Epithelial cell of prostate (primary cell): ENCODE data around the gene COQ10B.
A peak's percentile ranks its signal among the peaks of the same experiment; 100 is the strongest.
"Not testable (repeated sequence)": the region's sequence is repeated elsewhere in the genome, so short reads cannot be mapped to it uniquely, and the experiment has no call there.

ENCODE experiments used
- DNase-seq: peaks from one replicate; pipeline ENCODE4 v3.0.0-alpha.2; 2011; ENCODE audit warnings: low read depth, low spot score
- H3K27ac ChIP-seq: fragments of 450-650 bp; 2 replicates; pipeline ENCODE4 v1.5.1; 2017; ENCODE audit warnings: mild to moderate bottlenecking

COQ10B gene

DNA sequence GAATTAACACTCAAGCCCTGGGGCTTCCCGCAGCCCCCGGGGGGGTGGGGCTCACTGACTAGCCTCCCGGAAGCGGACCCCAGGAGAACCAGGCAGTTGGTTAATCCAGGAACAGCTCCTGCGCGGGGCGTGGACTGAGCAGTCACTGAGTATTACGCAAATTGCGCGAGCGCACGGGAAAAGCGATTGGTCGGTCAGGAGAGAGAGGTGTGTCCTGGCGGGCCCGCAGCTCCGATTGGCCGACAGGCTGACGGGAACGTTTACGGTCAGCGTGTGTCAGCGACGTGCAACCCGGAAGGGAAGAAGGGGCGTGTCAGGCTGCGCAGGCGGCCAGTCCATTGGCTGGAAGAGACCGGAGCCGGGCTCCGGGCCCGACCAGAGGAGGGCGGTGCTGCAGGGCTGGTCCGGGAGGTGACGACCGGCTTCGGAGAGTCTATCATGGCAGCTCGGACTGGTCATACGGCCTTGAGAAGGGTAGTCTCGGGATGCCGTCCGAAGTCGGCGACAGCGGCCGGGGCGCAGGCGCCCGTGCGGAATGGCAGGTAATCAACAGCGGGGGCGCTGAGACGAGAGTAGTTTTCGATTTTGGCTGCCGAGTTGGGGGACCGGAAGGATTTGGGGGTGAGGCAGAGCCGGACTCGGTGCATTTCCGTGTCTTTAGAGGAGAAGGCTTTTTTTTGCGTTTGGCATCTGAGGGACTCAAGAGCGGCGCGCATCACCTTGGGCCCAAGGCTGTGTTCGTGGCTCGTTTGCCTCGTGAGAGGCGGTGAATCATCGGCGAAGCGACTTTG lies at the start of gene COQ10B:
TSS of gene COQ10B (plus strand) at position 430 of the 791 bp plus-strand sequence. CDS start at position 439, 9 bp downstream.
- peak; percentile 99 for DNase-seq
- H3K27ac ChIP-seq = peak within 1 kb of the TSS; percentile 98

GRCh38 chr2:197405582-197405981 lies 47.8 kb upstream of the COQ10B start:
- no peak overlapping the region for H3K27ac ChIP-seq
- DNase-seq = no peak

- H3K27ac ChIP-seq = no peak overlapping the region
- no peak for DNase-seq
Observed at GRCh38 chr2:197414039-197414438, 39.3 kb upstream of the COQ10B start.

DNA sequence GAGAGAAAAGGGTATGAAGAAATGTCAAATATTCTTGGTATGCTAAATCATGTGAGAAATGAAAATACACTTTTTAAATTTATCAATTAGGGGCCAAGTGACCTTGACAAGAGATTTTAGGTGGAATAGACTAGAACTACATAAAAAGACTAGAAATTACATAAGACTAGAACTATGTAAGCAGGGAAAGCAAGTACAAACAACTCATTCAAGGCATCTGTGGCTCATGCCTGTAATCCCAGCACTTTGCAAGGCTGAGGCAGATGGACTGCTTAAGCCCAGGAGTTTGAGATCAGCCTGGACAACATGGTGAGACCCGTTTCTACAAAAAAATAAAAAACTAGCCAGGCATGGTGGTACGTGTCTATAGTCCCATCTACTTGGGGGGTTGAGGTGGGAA lies 38.8 kb upstream of the COQ10B start:
- H3K27ac ChIP-seq = no peak overlapping the region
- no peak for DNase-seq

DNA sequence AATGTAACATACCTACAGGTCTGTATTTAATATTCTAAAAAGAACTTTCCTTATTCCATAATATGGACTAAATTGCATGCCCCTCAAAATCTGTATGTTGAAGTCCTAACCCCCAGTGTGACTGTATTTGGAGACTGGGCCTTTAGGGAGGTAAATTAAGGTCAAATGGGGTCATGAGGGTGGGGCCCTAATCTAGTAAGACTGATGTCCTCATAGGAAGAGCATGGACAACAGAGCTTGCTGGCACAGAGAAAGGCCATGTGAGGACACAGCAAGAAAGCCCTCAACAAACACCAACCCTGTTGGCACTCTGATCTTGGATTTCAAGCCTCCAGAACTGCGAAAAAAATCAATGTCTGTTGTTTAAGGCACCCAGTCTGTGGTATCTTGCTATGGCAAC lies 37.1 kb upstream of the COQ10B start:
- H3K27ac ChIP-seq = no peak overlapping the region
- DNase-seq = no peak

DNA sequence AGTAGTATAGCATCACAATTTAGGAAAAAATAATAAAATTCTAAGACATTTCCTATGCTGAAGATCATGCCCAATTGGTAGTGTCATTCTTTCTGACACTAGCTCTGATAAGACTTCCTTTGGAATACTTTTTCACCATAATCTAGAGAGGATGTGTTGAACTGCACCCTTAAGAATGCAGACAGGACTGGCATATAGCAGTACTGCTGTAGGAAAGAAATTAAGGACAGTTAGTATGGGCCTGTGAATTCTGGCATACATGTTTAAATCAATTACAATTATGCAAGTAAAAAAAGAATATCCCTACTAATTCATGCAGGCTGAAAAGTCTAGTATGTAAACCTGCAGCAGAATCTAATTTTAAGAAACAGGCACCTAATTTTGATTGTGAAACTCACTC lies 33.9 kb upstream of the COQ10B start:
- DNase-seq = no peak
- H3K27ac ChIP-seq = no peak overlapping the region

DNA sequence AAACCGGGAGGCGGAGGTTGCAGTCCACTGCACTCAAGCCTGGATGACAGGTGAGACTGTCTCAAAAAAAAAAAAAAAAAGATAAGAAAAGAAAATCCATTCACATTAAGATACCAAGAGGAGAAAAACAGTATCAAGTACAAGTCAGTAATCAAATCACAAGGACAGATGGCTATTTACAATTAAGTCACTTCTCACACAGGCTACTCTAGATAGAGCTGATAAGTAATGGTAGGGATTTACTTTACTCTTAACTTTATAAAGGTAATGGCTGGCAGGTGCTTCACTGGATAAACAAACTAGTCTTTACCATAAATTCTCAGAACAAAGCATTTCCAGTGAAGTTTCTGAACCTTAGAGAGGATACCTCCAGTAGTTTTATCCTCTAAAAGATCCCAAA lies 30.0 kb upstream of the COQ10B start:
- H3K27ac ChIP-seq = no peak overlapping the region
- DNase-seq = no peak

GRCh38 chr2:197425550-197425949 lies 27.8 kb upstream of the COQ10B start:
- no peak overlapping the region for H3K27ac ChIP-seq
- no peak for DNase-seq

- no peak overlapping the region for H3K27ac ChIP-seq
Observed at GRCh38 chr2:197426723-197427603, 26.4 kb upstream of the COQ10B start.

DNA sequence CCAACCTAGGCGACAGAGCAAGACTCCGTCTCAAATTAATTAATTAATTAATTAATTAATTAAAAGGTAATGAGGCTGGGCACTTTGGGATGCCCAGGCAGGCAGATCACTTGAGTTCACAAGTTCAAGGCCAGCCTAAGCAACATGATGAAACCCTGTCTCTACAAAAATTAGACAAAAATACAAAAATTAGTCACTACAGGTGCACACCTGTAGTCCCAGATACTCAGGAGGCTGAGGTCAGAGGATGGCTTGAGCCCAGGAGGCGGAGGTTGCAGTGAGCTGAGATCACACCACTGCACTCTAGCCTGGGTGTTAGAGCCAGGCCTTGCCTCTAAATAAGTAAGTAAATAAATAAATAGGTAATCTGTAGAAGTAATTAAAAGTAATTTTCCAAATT lies 25.4 kb upstream of the COQ10B start:
- DNase-seq = no peak
- no peak overlapping the region for H3K27ac ChIP-seq

More at GRCh38 chr2:197426723-197427603, 26.4 kb upstream of the COQ10B start:
- DNase-seq = no peak

DNA sequence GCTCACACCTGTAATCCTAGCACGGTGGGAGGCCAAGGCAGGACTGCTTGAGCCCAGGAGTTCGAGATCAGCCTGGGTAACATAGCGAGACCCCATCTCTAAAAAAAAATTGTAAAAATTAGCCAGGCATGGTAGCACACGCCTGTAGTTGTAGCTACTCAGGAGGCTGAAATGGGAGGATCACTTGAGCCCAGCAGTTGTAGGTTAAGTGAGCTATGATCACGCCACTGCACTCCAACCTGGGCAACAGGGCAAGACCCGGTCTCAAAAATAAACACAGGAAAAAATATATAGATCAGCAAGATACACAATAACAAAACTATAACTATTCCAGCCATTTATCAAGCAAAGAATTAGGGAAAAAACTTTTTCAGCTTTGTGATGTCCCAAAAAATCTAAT lies 21.5 kb upstream of the COQ10B start:
- no peak for DNase-seq
- no peak overlapping the region for H3K27ac ChIP-seq

DNA sequence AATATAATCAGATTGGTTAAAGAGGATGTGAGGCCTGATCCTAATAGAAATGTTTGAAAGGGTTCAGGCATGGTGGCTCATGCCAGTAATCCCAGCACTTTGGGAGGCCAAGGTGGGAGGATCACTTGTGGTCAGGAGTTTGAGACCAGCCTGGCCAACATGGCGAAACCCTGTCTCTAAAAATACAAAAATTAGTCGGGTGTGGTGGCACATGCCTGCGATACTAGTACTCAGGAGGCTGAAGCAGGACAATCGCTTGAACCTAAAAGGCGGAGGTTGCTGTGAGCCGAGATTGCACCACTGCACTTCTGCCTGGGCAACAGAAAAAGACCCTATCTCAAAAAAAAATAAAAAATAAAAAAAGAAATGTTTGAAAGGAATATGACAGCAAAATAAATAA lies 20.8 kb upstream of the COQ10B start:
- not testable (repeated sequence) for H3K27ac ChIP-seq

GRCh38 chr2:197433780-197434438 lies 19.4 kb upstream of the COQ10B start:
- H3K27ac ChIP-seq = peak overlapping the region; percentile 77
- DNase-seq = no peak

More for the DNA sequence above, 20.8 kb upstream of the COQ10B start:
- not testable (repeated sequence) for DNase-seq

DNA sequence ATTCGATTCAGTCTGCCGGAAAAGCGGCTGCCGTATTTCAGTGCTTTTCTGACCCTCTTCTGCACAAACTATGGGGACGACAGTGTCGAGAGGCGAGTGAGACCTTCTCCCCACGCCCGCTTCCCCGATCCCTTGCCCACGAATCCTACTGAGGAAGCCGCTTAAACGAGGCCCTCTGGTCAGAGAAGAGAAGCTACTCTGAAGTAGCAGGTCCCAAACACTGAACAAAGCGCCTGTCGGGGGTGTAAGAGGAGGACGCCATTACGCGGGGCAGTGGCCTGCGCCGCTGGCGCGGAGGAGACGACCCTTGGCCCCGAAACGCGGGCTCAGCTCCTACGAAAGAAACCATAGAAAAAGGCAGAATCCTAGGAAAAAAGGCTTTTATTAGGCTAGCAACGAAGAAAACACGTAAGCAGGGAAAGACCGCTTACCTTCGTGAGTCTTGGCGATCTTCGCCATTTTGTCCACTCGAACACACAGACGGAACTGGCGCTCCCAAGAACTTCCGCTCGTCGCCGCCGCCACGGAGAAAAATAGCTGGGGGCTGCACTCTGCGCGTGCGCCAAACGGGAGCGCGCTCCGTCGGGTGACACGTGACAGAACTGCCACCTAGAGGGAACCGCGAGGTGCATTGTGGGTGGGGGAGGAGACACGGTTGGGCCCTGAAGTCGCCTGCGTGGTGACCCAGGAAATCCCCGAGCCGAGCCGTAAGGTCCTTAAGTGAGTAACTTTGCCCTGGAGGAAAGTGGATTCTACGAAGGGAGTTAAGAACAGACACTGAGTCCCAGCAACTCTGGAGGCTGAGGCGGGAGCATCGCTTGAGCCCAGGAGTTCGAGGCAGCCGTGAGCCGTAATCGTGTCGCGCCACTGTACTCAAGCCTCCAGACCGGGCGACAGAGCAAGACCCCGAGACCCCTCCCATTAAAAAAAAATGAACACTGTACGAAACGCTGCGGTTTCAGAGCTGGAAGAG lies 18.5 kb upstream of the COQ10B start, which contains the start of gene SF3B1:
TSS of gene SF3B1 (minus strand) at position 488 of the 973 bp plus-strand sequence. CDS start at position 459, 29 bp downstream.
- H3K27ac ChIP-seq = peak within 1 kb of the TSS; percentile 77
- DNase-seq = peak; percentile 89

DNA sequence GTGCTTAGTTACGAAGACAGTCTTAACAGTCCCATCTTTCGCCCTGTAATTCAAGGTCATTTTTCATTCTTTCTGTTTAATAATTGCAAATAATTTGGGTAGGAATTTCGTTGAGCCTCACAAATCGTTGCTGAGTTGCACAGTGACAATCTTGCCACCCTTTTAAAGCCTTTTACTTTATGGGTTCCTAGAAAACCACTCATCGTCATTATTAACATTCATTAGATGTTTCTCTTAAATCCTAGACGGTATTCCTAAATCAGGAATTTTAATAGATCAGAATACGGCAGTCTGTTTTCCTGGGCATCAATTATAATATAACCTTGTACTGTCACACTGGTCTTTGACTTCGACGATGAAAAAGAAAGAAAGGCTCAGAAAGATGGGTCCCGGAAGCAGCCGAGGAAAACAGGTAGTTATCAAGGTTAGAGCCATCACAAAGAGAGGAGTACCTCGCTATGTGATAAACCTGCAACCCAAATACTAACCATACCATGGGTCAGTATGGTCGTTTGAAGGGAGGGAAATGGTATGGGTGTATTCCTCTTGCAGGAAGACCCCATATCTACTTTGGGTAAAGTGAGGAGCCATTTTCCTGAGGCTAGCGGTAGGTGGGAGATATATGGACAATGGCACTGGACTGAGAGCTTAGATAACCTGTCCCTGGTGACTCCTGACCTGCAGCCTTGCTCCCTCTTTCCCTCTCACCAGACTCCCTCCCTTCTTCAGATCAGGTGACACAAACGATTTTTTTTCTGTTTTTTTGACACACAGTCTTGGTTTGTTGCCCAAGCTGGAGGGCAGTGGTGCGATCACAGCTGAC lies 17.5 kb upstream of the COQ10B start:
- peak overlapping the region; percentile 77 for H3K27ac ChIP-seq
- no peak for DNase-seq

- no peak for DNase-seq
- H3K27ac ChIP-seq = no peak overlapping the region
Observed at GRCh38 chr2:197437380-197437779, 16.0 kb upstream of the COQ10B start.

DNA sequence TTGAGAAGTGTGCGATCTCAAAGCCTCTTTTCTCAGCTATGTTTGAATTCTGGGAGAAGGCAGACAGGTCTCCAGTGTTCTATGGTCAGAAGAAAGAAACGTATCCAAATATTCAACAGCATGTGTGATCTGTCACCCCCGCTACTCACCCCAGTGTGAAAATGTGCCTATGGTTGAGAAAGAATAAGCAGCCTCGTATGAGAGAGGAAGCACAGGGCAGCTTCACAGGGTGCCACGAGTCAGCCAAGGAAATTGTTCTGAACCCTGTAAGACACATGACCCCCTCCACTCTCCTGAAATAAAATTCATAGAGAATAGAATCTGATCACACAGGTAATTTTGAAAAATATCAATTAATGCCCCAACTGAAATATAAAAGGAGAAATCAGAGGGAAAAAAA lies 10.5 kb upstream of the COQ10B start:
- DNase-seq = no peak

DNA sequence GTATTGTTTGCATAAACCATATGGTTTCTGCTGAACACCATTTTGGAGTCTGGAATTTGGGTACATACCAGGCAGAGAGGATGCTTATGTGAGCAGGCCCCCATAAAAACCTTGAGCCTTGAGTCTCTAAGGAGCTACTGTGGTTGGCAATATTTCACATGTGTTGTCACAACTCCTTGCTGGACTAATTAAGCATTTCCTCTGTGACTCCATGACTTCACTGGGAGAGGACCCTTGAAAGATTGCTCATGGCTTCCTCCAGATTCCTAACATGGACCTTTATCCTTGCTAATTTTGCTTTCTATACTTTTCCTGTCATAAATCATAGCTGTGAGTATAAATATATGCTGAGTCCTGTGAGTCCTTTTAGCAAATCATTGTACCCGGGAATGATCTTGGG lies 7.6 kb upstream of the COQ10B start:
- no peak for DNase-seq
- no peak overlapping the region for H3K27ac ChIP-seq

More for the DNA sequence above, 10.5 kb upstream of the COQ10B start:
- no peak overlapping the region for H3K27ac ChIP-seq

GRCh38 chr2:197446844-197447243 lies 6.5 kb upstream of the COQ10B start:
- no peak overlapping the region for H3K27ac ChIP-seq
- no peak for DNase-seq
